DND-41 (cell line): ENCODE measurements around the gene GSDME.

ENCODE experiments used
- ATAC-seq: fragments of 200-7000 bp; cut with Tn5 transposase; 3 replicates; pipeline ENCODE4 v1.9.1; 2021; ENCODE audit warnings: low read depth; ENCODE audit not compliant: insufficient read depth
- DNase-seq: peaks from one replicate; pipeline ENCODE4 v3.0.0-alpha.2; 2020
- H2AFZ ChIP-seq: 2 replicates; pipeline ENCODE4 v1.6.0; 2012; ENCODE audit warnings: low read depth, low read length
- H3K27ac ChIP-seq: 2 replicates; pipeline ENCODE4 v1.5.1; 2012; ENCODE audit warnings: low read length, inconsistent platforms
- H3K27me3 ChIP-seq: fragments of 200-600 bp; sonication (generic); 2 replicates; pipeline ENCODE4 v1.6.0; 2012; ENCODE audit warnings: low read length, mild to moderate bottlenecking, inconsistent platforms; ENCODE audit not compliant: insufficient read depth, poor library complexity
- H3K36me3 ChIP-seq: 2 replicates; pipeline ENCODE4 v1.5.1; 2012; ENCODE audit warnings: low read length, inconsistent platforms; ENCODE audit not compliant: insufficient read depth
- H3K4me1 ChIP-seq: 2 replicates; pipeline ENCODE4 v1.5.1; 2012; ENCODE audit warnings: mild to moderate bottlenecking, low read length; ENCODE audit not compliant: insufficient read depth
- H3K4me2 ChIP-seq: 2 replicates; pipeline ENCODE4 v1.6.0; 2012; ENCODE audit warnings: mild to moderate bottlenecking, moderate library complexity, low read length, inconsistent platforms; ENCODE audit not compliant: insufficient read depth
- H3K4me3 ChIP-seq, 2 experiments: fragments of 200-600 bp in 1 of 2; shearing (Covaris generic) in 1 of 2; 2 replicates each; pipeline ENCODE4 v1.5.1; 2012 to 2016; ENCODE audit warnings: inconsistent platforms in 2 of 2, low read length in 2 of 2, mild to moderate bottlenecking in 2 of 2, low read depth in 1 of 2, moderate library complexity in 1 of 2
- H3K79me2 ChIP-seq: 2 replicates; pipeline ENCODE4 v1.6.0; 2012; ENCODE audit warnings: low read length, inconsistent platforms; ENCODE audit not compliant: insufficient read depth
- H3K9ac ChIP-seq: 2 replicates; pipeline ENCODE4 v1.6.0; 2012; ENCODE audit warnings: low read depth, mild to moderate bottlenecking, inconsistent platforms, low read length, moderate library complexity
- H3K9me3 ChIP-seq: 2 replicates; pipeline ENCODE4 v1.5.1; 2012; ENCODE audit warnings: low read length, moderate library complexity, mild to moderate bottlenecking, inconsistent platforms; ENCODE audit not compliant: insufficient read depth, severe bottlenecking
- H4K20me1 ChIP-seq: 2 replicates; pipeline ENCODE4 v1.6.0; 2012; ENCODE audit warnings: low read length; ENCODE audit not compliant: insufficient read depth
- EZH2 ChIP-seq: IDR thresholded peaks from 3 replicates; pipeline ENCODE4 v1.6.1; 2012; ENCODE audit warnings: borderline replicate concordance, low read depth, mild to moderate bottlenecking, moderate library complexity, low read length, inconsistent platforms; ENCODE audit not compliant: severe bottlenecking
- TF ChIP-seq, protein P1 (sequence below): IDR thresholded peaks from 2 replicates; pipeline ENCODE4 v1.5.1; 2012; ENCODE audit warnings: borderline replicate concordance, low read length, moderate library complexity, mild to moderate bottlenecking; ENCODE audit not compliant: poor library complexity, severe bottlenecking; ENCODE audit errors: extremely low read depth

Gene GSDME

DNA sequence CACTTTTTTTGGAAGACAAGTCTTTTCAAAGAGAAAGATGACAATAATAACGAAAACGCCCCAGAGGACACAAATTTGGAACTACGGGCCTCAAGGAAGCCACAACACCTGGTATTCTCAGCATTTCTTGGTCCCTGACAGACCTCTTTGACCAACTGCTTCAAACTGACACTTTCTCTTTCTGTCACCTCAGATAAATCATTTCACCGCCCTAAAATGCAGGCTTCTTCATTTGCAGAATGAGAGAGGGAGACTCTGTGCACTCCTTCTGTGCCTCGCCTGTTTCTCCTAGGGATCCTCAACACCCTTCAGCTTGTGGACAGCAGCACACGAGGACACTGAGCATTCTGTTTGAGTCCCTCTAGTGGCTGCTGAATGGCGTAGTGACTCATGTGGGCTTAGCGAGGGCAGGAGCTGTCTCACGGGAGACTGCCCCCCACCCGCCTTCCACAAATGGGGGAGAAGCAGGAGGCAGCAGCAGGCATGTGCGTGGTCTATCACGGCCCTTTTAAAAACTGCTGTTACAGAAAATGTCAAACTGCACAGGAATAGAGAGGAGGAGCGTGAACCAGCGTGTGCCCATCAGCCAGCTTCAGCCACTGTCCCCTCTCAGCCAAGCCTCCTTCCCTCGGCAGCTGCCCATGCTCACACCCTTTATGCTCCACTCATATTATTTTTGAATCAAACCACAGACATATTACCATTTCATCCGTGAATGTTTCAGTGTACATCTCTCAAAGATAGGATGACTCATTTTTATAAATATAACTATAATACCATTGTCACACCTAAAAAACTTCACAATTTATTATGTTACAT lies 41.4 kb downstream of the GSDME start:
- ATAC-seq (peak; percentile 52), DNase-seq (peak; percentile 60)
- H2AFZ ChIP-seq, result no peak overlapping the region
- H3K4me3 ChIP-seq, result no peak overlapping the region
- H3K79me2 ChIP-seq, result no peaks in the 10 kb centered on the region
- no peaks in the 10 kb centered on the region for H3K36me3 ChIP-seq
- no peak overlapping the region for H3K27ac ChIP-seq
- no peak overlapping the region for H3K4me2 ChIP-seq
- TF ChIP-seq EZH2, result no peak
- TF ChIP-seq, protein P1, sequence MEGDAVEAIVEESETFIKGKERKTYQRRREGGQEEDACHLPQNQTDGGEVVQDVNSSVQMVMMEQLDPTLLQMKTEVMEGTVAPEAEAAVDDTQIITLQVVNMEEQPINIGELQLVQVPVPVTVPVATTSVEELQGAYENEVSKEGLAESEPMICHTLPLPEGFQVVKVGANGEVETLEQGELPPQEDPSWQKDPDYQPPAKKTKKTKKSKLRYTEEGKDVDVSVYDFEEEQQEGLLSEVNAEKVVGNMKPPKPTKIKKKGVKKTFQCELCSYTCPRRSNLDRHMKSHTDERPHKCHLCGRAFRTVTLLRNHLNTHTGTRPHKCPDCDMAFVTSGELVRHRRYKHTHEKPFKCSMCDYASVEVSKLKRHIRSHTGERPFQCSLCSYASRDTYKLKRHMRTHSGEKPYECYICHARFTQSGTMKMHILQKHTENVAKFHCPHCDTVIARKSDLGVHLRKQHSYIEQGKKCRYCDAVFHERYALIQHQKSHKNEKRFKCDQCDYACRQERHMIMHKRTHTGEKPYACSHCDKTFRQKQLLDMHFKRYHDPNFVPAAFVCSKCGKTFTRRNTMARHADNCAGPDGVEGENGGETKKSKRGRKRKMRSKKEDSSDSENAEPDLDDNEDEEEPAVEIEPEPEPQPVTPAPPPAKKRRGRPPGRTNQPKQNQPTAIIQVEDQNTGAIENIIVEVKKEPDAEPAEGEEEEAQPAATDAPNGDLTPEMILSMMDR, result peak; percentile 57
- H3K4me1 ChIP-seq, result peaks cover 27% of the 10 kb centered on the region
- no peak overlapping the region for H3K9ac ChIP-seq
- H3K27me3 ChIP-seq, result no peaks in the 10 kb centered on the region
- H3K9me3 ChIP-seq, result no peaks in the 10 kb centered on the region
- no peaks in the 10 kb centered on the region for H4K20me1 ChIP-seq

DNA sequence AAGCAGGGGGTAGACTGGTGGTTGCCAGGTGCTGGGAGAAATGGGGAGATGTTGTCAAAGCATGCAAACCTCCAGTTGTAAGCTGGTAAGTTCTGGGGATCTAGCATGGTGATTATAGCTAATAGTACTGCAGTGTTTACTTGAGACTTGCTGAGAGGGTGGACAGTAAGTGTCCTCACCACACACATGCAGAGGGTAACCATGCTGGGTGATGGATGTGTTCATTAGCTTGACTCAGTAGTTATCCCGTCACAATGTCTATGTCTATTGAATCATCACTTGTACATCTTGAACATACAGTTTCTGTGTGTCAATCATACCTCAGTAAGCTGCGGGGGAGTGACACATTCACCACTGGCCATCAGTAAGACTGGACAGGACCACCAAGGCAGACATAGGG lies 42.1 kb downstream of the GSDME start:
- H4K20me1 ChIP-seq, result no peaks in the 10 kb centered on the region
- ATAC-seq, result no peak
- H3K36me3 ChIP-seq, result no peaks in the 10 kb centered on the region
- no peaks in the 10 kb centered on the region for H3K79me2 ChIP-seq
- no peak overlapping the region for H3K4me3 ChIP-seq
- TF ChIP-seq EZH2, result no peak
- TF ChIP-seq, protein P1, result no peak
- no peak overlapping the region for H3K27ac ChIP-seq
- no peaks in the 10 kb centered on the region for H3K9me3 ChIP-seq
- H3K4me1 ChIP-seq, result peaks cover 27% of the 10 kb centered on the region
- no peak overlapping the region for H3K4me2 ChIP-seq
- no peak overlapping the region for H2AFZ ChIP-seq
- no peak overlapping the region for H3K9ac ChIP-seq
- H3K27me3 ChIP-seq, result no peaks in the 10 kb centered on the region
- no peak for DNase-seq

DNA sequence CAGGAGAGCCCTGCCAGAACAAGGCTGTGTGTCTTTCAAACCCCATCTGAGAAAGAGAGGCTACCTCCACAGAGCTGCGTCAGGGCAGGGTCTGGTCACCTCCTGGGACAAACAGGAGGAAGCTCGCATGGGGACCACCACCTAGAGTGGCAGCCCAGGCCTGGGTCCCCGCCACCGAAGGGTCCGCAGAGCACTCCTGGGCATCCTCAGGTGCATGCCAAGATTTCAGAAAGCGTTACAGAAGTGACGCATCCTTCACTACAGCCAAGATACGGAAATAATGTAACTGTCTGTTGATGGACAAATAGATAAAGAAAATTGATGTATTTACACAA lies 42.6 kb downstream of the GSDME start:
- DNase-seq (no peak), ATAC-seq (no peak)
- Histone ChIP-seq H3K4me2 (no peak overlapping the region), H3K9me3 (no peaks in the 10 kb centered on the region), H3K27me3 (no peaks in the 10 kb centered on the region), H4K20me1 (no peaks in the 10 kb centered on the region), H3K36me3 (no peaks in the 10 kb centered on the region), H3K27ac (no peak overlapping the region), H2AFZ (no peak overlapping the region), H3K4me1 (peaks cover 27% of the 10 kb centered on the region), H3K9ac (no peak overlapping the region), H3K79me2 (no peaks in the 10 kb centered on the region), H3K4me3 (no peak overlapping the region)
- TF ChIP-seq, protein P1, result no peak
- no peak for TF ChIP-seq EZH2
